ENCODE measurements around the gene PLD4.

The PLD4 gene

GRCh38 chr14:104928391-104929133 lies 3.9 kb downstream of the PLD4 start:
- no peak for DNase-seq

GRCh38 chr14:104929268-104930230 lies 4.9 kb downstream of the PLD4 start:
- no peak for DNase-seq

- DNase-seq: no peak
Observed at GRCh38 chr14:104930526-104931303, 6.0 kb downstream of the PLD4 start.

DNA sequence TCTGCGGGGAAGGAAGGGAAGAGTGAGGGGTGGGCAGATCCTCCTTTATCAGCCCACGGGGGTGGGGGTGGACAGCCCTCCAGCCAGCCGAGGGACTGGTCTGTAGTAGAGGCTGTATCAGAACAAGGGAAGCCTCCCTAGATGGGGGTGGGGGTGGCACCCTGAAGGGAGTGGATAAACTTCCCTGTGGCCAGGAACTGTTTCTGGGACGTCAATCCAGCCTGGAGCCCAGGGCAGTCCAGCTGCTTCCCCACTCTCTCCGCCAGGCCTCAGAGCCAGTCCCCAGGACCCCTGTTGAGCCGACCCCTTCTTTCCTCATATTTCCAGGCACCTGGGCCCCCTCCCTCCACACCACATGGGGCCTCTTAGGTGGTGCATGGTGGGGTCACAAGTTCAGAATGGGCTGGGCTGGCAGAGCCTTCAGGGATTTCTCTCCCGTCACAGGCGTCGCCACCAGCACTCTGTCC lies 6.7 kb downstream of the PLD4 start:
- DNase-seq: no peak

- DNase-seq: no peak
Observed at GRCh38 chr14:104931771-104932675, 7.3 kb downstream of the PLD4 start.

DNA sequence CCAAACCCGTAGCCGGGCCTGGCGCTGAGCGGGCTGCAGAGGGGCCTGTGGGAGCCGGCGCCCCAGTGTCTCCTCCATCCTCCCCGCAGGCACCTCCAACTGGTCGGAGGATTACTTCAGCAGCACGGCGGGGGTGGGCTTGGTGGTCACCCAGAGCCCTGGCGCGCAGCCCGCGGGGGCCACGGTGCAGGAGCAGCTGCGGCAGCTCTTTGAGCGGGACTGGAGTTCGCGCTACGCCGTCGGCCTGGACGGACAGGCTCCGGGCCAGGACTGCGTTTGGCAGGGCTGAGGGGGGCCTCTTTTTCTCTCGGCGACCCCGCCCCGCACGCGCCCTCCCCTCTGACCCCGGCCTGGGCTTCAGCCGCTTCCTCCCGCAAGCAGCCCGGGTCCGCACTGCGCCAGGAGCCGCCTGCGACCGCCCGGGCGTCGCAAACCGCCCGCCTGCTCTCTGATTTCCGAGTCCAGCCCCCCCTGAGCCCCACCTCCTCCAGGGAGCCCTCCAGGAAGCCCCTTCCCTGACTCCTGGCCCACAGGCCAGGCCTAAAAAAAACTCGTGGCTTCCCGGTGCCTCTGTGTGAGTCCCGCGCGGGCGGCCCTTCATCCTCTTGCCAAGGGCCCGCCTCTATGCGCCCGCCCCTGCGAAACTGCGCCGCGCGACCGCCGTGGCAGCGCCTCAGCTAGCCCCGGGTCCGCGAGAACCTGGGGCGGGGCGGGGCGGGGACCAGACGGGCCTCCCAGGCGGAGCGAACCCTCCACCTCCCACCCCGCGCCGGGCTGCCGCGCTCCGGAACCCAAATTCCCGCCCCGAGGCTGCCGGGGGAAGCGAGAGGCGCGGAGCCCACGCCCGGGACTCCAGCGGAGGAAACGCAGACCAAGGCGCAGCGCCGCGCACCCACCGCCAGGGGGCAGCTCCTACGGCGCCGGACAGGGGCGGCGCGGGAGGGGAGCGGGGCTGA lies 8.3 kb downstream of the PLD4 start:
- peak; percentile 63 to 83 (median 69) for DNase-seq

DNA sequence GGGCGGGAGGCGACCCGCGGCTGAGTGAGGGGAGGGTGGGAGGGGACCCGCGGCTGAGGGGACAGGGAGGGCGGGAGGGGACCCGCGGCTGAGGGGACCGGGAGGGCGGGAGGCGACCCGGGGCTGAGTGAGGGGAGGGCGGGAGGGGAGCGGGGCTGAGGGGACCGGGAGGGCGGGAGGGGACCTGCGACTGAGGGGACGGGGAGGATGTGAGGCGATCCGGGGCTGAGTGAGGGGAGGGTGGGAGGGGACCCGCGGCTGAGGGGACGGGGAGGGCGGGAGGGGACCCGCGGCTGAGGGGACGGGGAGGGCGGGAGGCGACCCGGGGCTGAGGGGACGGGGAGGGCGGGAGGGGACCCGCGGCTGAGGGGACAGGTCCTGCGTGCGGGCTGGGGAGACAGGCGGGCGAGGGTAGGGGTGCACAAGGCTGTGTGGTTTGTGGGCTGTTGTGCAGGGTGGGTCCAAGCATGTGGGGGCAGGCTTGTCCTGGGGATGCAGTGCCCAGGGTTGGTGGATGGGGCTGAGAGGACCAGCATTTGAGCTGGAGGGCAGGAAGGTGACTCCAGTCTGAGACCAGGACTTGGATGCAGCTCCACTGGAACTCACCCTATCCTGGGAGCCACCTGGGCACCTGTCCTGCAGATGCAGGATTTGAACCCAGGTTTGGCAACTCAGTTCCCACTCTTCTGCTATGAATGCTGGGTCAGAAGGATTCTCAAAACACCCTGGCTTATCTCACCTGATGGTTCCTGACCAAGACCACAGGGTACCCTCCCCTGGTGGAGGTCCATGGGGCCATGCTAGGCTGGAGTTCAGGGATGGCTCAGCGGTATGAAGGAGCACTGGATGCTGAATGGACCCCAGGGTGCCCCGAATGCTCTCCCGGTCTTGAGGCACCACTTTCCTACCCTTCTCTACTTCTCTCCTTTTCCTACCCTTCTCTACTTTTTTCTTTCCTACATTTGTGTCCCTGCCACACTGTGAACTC lies 9.4 kb downstream of the PLD4 start:
- no peak for DNase-seq

- DNase-seq: no peak
Observed at GRCh38 chr14:104935026-104935650, 10.5 kb downstream of the PLD4 start.

- no peak for DNase-seq
Observed at GRCh38 chr14:104935955-104936354, 11.3 kb downstream of the PLD4 start.

- DNase-seq: no peak
Observed at GRCh38 chr14:104936361-104937155, 11.9 kb downstream of the PLD4 start.

GRCh38 chr14:104937161-104937560 lies 12.5 kb downstream of the PLD4 start:
- DNase-seq: no peak

- DNase-seq: no peak
Observed at GRCh38 chr14:104937694-104938365, 13.2 kb downstream of the PLD4 start.

GRCh38 chr14:104938436-104938835 lies 13.8 kb downstream of the PLD4 start:
- DNase-seq: no peak

- DNase-seq: no peak
Observed at GRCh38 chr14:104938960-104939359, 14.3 kb downstream of the PLD4 start.

GRCh38 chr14:104939666-104940410 lies 15.2 kb downstream of the PLD4 start:
- DNase-seq: no peak

- no peak for DNase-seq
Observed at GRCh38 chr14:104940526-104941150, 16.0 kb downstream of the PLD4 start.

Measured in T-helper 2 cell (primary cell).